ENCODE measurements around the gene HOXD10.

- TF ChIP-seq CTCF (IDR thresholded peaks at IDR 0.05) (no peak), POLR2A (IDR thresholded peaks at IDR 0.05) (no peak), POLR2AphosphoS5 (IDR thresholded peaks at IDR 0.05) (no peak)
Measured at GRCh38 chr2:176156301-176156806, 39.8 kb downstream of the HOXD10 start.
